Progenitor cell of endocrine pancreas (in vitro differentiated cells): ENCODE results near the gene CLEC2L. TPM values are rescaled to one million over a fixed set of nuclear protein-coding genes. Genes with fewer than 3 reads are reported as not detected.

Experiments used
- DNase-seq: peaks from one replicate; pipeline ENCODE4 v3.0.0; 2021; ENCODE audit warnings: low spot score; ENCODE audit not compliant: unreplicated experiment
- H3K27ac Mint-ChIP-seq: 2 replicates; pipeline ENCODE4 v1.8.0; 2021; ENCODE audit warnings: mild to moderate bottlenecking, moderate library complexity, mixed read lengths
- H3K27me3 Mint-ChIP-seq: 2 replicates; pipeline ENCODE4 v1.8.0; 2021; ENCODE audit warnings: mixed read lengths
- H3K36me3 Mint-ChIP-seq: 2 replicates; pipeline ENCODE4 v1.8.0; 2022; ENCODE audit warnings: mixed read lengths; ENCODE audit not compliant: insufficient read depth
- H3K4me1 Mint-ChIP-seq: 2 replicates; pipeline ENCODE4 v1.8.0; 2021; ENCODE audit warnings: low read depth, mixed read lengths
- H3K4me3 Mint-ChIP-seq: 2 replicates; pipeline ENCODE4 v1.8.0; 2021; ENCODE audit warnings: low read depth, mild to moderate bottlenecking, moderate library complexity, mixed read lengths
- H3K9me3 Mint-ChIP-seq: 2 replicates; pipeline ENCODE4 v1.8.0; 2021; ENCODE audit warnings: low read depth, mixed read lengths
- CTCF ChIP-seq: fragments of 200-600 bp; sonication (generic); IDR thresholded peaks from one replicate; pipeline ENCODE4 v1.5.0; 2021; ENCODE audit warnings: antibody characterized with exemption, mild to moderate bottlenecking; ENCODE audit not compliant: unreplicated experiment
- total RNA-seq: library from RNA; stranded (reverse); gene quantifications from 2 replicates; pipeline ENCODE4 v1.2.1, GENCODE V29; 2021

CLEC2L gene
- total RNA-seq, 1 donor from 2014 or later, result not detected

GRCh38 chr7:139521439-139521838 lies 2.0 kb upstream of the CLEC2L start:
- H3K4me1 Mint-ChIP-seq, result peaks cover 1% of the 10 kb centered on the region

GRCh38 chr7:139522830-139523198 lies 671 bp upstream of the CLEC2L start:
- H3K36me3 Mint-ChIP-seq, result no peaks in the 10 kb centered on the region
- no peak overlapping the region for H3K27ac Mint-ChIP-seq
- H3K27me3 Mint-ChIP-seq, result peaks cover 57% of the 10 kb centered on the region

More at GRCh38 chr7:139521439-139521838, 2.0 kb upstream of the CLEC2L start:
- Mint-ChIP-seq H3K36me3 (no peaks in the 10 kb centered on the region), H3K9me3 (no peaks in the 10 kb centered on the region), H3K27me3 (peaks cover 50% of the 10 kb centered on the region), H3K27ac (no peak overlapping the region), H3K4me3 (no peak overlapping the region)
- TF ChIP-seq CTCF, result no peak
- no peak for DNase-seq

GRCh38 chr7:139523968-139524815 lies 707 bp downstream of the CLEC2L start:
- DNase-seq, result no peak
- no peaks in the 10 kb centered on the region for H3K9me3 Mint-ChIP-seq
- no peak for TF ChIP-seq CTCF
- H3K4me3 Mint-ChIP-seq, result peak overlapping the region; percentile 55
- peaks cover 1% of the 10 kb centered on the region for H3K4me1 Mint-ChIP-seq
- no peaks in the 10 kb centered on the region for H3K36me3 Mint-ChIP-seq
- H3K27ac Mint-ChIP-seq, result no peak overlapping the region
- peaks cover 67% of the 10 kb centered on the region for H3K27me3 Mint-ChIP-seq

More at GRCh38 chr7:139522830-139523198, 671 bp upstream of the CLEC2L start:
- H3K4me3 Mint-ChIP-seq, result peak overlapping the region; percentile 63
- TF ChIP-seq CTCF, result no peak
- peaks cover 1% of the 10 kb centered on the region for H3K4me1 Mint-ChIP-seq
- H3K9me3 Mint-ChIP-seq, result no peaks in the 10 kb centered on the region
- no peak for DNase-seq

- Mint-ChIP-seq H3K27ac (no peak overlapping the region), H3K9me3 (no peaks in the 10 kb centered on the region), H3K4me1 (peaks cover 1% of the 10 kb centered on the region), H3K27me3 (peaks cover 68% of the 10 kb centered on the region), H3K4me3 (no peak overlapping the region), H3K36me3 (no peaks in the 10 kb centered on the region)
- DNase-seq, result no peak
- TF ChIP-seq CTCF, result no peak
These were observed 1.8 kb downstream of the CLEC2L start for GRCh38 chr7:139525239-139525638.

- TF ChIP-seq CTCF, result no peak
- peaks cover 68% of the 10 kb centered on the region for H3K27me3 Mint-ChIP-seq
These were observed 2.3 kb downstream of the CLEC2L start for GRCh38 chr7:139525750-139526149.

More at GRCh38 chr7:139525750-139526149, 2.3 kb downstream of the CLEC2L start:
- Mint-ChIP-seq H3K36me3 (no peaks in the 10 kb centered on the region), H3K27ac (no peak overlapping the region), H3K9me3 (no peaks in the 10 kb centered on the region), H3K4me3 (no peak overlapping the region), H3K4me1 (peaks cover 1% of the 10 kb centered on the region)
- DNase-seq, result no peak
